Anterior cingulate cortex (tissue), 58 donors: ENCODE measurements around the gene PLN.

Source experiments
- DNase-seq, 58 donors: peaks; one replicate each; lab custom pipeline; 2025; lab: John Stamatoyannopoulos, UW

PLN gene

DNA sequence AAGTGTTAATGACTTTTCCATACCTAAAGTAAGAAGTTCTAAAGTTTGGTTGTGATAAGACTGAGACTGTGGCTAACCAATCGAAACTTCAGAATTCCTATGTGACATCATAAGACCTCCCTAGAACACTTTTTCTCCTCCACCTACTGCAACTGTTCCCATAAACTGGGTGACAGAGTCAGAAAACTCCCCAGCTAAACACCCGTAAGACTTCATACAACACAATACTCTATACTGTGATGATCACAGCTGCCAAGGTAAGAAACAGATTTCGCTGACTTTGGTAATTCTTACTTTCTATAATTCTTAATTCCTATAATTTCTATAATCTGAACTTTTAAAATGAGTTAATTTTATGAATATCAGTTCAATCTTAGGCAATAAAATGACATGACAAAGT lies at the start of gene PLN:
Gene PLN (plus strand): TSS at position 161 of the 400 bp plus-strand sequence. CDS start 10,626 bp downstream, outside the sequence.
- no peak for DNase-seq

DNA sequence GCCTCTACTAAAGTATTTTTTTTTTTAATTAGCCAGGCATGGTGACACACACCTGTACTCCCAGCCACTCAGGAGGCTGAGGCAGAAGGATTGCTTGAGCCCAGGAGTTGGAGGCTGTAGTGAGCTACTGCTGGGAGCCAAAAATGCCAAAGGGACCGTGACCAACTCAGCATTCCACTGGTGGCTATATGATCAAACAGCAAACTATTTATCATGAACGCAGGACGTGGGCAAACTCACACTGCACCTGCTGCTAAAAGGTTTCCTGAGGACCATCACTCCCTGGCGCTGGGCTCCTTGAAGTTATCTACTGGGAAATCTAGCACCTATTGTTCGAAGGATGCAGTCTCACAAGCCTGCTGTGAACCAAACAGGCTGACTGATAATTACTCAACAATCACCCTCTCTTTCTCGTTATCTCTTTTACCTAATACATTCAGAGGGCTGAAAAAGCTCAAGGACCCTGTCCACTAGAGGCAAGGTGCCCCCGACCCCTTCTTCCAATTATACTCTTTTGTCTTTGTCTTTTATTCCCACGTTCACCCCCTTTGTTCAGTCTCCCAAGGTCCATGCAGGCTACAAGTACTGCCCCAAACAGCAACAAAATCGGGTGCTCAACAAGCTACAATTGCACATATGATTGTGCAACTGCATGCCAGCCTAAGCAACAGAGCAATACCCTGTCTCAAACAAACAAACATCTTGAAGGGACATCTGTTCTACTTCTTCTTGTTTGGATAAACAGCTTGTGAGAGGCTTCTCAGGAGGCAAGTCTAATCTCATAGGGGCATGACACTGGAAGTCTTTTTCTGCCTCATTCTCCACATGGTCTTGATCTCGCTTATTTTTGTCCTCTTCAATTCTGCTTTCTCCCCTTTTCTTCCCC lies 47.7 kb upstream of the PLN start:
- DNase-seq: no peak

DNA sequence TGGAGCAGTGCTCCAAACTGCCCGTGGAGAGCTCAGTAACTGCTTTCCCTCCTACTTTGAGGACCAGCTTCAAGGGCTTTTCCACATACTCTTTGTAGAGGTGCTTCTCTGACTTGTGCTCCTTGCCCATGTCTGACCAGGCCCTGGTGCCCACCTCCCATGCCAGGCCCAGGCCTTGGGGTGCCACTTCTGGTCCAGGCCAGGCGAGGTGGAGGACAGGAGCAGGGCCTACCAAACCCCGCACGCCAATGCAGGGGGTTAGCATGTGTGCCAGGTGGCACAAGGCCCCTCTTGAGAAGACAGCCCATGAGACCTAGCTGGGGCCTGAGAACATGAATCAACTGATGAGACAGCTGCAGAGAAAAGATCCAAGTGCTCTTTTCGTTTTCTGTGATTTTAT lies 47.0 kb upstream of the PLN start:
- no peak for DNase-seq

DNA sequence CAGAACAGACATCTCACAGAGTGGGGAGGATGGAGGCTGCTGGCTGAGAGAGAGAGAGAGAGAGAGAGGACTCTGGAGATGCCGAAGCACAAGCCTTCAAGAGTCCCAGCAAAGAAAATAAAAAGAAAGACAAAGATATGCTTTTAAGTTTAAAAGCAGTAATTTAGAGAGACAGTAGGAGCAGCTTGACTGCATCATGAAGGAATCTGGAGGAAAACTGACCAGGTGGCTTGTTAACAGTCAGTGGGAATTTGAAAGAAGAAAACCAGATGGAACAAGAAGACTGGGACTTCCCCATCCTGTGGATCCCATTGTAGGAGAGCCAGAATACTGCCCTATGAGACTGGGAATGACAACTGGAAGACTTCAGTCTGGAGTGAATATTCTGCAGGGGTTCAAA lies 46.3 kb upstream of the PLN start:
- no peak for DNase-seq

DNA sequence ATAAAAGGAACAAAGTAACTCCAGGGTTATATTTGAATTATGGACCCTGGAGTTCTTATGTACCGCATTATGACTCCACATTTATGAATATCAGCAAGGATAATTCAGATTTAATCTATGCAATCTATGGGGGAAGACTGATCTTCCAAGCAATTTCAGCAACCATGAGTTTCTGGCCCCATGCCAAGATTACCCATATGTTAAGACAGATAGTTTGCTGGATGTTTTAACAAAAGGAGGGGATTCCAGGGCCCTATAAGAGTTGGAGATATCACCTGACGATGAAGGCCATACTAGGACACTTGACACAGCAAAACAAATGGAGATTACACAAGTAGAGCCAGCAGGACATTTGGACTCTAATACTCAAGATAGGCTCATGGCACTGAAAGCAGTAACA lies 45.9 kb upstream of the PLN start:
- no peak for DNase-seq

DNA sequence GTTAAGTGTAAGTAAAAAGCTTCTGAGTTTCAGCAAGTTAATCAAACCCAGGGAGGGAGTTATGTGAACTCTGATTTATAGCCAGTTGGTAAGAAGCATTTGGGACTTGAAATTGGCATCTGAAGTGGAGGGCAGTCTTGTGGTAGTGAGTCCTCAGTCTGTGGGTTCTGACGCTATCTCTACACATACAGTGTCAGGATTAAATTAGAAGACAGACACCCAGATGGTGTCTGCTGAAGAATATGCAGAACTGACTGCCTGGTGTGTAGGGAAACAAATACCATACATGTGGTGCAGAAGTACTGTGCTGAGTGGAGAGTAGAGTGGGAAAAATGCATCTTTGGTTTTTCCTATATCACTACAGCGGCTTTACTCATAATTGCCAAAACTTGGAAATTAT lies 43.5 kb upstream of the PLN start:
- DNase-seq: peak in 2 of 58 donors; percentile 2 to 15

DNA sequence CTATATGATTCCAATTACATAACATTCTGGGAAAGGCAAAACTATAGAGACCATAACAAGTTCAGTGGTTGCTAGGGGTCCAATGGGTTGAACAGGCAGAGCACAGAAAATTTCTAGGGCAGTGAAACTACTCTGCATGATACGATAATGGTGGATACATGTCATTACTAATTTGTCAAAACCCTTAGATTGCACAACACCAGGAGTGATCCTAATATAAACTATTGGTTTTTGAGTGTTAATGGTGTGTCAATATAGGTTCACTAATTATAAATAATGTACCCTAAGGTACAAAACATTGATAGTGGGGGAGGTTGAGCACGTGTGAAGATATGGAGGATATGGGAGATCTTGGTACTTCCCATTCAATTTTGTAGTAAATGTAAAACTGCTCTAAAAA lies 42.4 kb upstream of the PLN start:
- DNase-seq: no peak

DNA sequence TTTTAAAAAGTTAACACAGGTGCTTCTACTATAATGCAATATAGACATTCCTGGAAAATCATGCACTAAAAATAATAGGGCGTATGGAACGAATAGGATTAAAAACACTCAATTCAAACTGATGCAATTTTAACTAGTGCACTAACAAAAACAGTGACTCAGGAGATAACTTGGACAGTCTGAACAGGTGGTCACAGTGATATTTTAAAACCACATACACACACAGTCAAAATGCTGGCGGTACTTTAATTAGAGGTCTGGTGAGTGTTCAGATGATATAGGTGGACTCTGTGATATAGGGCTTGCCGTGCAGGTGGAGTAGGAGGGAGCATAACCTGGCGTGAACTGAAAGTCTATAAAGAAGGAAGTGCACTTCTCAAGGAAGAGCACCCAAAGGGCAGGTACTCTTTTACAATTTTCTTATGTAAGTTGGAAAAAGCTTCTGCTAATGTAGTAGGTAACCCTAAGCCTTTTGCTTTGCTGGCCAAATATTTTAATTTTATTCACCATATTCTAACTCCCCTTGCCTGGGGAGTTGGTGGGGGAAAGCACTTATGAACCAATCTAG lies 41.9 kb upstream of the PLN start:
- no peak for DNase-seq

DNA sequence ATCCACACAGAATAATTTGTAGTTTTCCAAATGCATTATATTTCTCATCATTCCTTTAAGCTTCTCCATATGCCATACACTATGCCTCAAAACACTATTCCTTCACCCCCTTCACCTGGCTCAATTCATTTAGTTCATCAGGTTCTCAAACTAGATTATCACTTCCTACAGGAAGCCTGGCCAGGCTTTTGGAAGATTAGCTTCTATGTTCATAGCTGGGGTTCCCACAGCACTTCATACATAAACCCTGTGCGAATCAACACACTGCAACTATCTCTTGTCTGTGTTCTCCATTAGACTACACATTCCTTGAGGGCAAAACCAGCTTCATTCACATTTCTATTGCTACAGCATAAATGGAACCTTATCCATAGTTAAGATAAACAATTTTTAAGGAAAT lies 40.5 kb upstream of the PLN start:
- DNase-seq: no peak

DNA sequence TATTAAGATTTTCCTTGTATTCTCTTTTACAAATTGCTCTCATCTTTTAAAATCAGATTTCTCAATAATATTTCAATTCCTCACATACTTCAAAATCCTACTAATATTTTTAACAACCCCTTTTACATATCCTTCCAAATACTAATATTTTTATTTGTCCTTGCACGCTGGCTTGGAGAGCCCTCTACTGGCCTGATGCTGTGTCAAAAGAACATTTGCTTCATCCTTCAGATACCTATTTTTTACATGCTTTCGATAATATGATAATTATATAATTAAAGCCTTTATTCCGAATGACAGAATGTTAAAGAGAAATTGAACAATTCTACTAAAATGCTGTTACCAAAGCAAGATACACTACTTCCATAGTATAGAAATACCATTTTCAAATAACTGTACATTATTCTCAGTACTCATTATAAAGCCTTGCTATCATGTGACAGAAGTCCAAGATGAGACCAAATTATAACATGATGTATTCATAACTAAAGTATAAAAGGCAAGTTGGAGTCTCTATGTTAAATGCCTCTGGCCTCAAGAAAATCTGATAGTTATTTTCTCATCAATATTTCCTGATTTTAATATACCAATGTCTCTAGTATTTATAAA lies 39.0 kb upstream of the PLN start:
- peak in 14 of 58 donors; percentile 1 to 47 (median 7) for DNase-seq

DNA sequence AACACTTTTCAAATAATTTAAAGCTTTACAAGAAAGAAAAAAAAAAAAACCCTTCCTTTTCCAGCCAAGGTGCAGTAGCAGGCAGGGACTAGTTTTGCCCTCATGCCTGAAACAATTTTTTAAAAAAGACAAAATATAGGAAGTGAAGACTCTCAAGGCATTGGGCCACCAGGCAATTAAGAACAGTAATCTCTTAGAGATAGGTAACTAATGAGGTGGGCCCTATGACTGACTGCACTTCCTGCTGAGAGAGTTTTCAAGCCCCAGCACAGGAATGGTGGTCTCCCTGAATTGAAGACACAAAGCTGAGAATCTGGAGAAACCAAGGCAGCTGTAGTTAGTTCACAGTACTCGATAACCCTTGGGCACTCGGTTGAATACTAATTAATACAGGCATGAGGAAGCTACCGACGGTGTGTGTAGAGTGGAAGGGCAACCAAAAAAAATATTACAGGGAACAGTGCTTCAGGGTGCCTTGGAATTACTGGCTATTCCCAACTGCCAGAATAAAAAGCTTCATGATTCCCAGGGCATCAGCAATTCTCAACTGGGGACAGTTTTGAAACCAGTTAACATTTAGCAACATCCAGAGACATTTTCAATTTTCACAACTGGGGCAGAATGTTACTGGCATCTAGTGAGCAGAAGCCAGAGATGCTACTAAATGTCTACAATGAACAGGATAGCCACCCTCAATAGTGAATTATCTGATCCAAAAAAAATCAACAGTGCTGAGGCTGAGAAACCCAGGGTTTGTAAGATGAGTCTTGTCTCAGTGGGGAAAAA lies 36.0 kb upstream of the PLN start:
- DNase-seq: no peak

DNA sequence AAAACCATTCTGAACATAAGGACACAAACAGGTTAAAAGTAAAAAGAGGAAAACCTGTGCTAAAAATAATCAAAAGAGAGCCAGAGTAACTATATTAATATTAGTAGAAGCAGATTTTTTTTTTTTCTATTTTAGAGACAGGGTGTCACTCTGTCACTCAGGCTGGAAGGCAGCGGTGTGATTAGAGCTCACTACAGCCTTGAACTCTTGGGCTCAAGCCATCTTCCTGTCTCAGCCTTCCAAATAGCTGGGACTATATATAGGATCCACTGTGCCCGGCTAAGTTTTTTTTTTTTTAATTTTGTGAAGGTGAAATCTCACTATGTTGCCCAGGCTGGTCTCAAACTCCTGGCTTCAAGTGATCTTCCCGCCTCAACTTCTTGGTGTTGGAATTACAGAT lies 33.4 kb upstream of the PLN start:
- DNase-seq: no peak

DNA sequence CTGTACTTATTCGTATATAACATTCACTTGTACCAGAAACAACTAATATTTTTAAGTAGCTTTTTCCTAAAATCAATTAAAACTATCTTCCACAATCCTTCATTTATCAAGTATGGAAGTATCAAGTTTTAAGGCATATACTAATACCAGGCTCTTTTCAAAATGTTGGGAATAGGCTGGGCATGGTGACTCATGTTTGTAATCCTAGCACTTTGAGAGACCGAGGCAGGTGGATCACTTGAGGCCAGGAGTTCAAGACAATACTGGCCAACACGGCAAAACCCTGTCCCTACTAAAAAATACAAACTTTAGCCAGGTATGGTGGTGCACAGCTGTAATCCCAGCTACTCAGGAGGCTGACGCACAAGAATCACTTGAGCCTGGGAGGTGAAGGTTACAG lies 25.7 kb upstream of the PLN start:
- DNase-seq: no peak

DNA sequence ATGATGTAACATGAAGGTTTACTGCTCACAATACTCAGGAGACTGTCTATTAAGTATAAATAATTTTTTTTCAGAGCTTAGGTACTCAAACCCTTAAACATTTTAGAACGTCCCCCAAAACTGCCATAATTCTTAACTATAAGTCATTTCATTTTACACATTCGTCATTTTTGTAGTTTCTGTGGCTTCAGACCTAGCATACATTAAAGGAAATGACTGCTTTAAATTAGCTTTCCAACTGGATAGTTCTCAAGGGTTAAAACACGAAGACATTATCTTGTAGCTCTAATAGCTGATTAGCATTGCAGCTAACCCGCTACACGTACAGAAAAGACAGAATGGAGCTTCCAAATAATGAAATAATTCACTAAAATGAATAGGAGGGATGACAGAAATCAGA lies 24.9 kb upstream of the PLN start:
- DNase-seq: no peak

DNA sequence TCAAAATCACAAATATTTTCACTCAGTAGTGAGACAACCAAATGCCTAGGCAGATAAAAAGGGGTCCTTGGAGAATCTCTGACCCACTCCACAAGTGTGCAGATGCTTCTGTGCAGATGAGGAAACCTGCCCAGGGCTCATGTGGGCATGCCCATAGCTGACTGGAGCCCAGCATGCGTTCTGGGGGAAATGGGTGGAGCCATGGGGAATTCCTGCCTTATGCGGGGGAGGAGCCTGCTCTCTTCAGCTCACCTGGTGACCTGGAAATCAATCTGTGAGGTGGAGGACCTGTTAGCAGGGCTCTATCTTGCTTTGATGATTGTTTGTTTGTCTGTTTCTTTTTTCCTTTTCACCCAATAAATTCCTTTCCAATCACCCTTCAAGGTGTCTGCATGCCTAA lies 23.4 kb upstream of the PLN start:
- DNase-seq: no peak

DNA sequence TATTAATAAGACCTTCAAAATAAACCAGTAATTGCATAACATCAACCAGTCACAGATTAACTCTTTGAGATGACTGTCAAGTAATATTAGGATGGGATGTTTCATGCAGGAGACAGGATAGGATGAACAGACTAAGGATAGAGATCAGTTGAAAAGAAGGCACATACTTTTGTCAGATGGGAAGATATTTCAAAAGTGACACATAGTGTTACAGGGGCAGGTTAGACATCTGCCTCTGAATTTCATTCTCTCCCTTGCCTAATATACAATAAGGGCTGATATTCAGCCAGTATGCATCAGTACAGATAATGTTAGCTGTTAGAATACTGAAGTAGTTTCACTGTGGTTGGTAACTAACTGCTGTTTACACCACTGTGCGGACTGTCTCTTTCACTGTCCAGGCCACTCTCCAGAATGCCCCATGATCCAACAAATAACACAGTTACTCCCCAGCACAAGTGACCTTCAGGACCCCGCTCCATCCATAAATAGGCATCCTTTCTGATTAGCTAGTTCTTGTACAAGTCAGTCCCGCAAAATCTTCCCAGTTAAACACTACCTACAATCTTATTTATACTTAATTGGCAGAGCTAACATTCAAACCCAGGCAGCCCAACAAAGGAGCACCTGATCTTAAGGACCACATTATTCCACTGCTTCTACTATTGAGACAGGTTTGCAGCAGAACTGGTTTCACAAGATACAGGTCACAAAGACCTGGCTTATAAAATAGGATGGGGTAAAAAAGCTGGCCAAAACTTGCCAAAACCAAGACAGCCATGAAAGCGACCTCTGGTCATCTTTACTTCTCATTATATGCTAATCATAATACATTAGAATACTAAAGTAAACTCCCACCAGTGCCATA lies 21.9 kb upstream of the PLN start:
- DNase-seq: no peak

DNA sequence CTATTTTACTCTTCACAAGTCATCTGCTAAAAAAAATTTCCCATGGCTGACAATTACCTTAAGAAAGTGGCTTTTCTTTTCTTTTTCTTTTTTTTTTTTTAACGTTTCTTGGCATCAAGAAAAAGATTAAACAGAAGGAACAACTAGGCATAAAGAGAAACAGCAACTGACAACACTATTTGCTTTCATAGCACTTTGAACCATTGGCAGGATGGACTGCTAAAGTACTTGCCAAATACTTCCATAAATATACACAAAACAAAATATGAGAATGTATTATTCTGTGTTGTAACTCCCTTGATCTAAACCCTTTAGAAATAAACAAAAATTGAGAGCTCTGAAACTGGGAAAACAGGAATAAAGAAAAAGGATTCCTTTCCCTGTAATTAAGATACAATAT lies 20.0 kb upstream of the PLN start:
- no peak for DNase-seq

DNA sequence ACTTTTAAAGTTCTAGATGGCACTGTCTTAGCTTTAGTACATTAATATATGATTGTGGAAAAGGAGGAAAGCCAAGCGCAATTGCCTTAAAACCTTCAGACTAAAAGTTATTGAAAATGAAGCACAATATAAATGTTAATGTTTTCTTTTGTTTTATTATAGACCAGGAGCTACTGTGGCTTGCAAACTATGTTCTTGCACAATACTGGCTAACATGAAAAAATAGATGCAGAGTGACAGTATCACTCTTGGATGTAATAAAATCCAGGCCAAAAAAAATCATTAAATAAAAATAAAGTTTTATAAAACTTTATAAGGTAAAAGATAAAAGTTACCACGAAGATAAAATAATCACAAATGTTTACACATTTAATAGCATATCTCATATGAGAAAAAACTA lies 18.3 kb upstream of the PLN start:
- DNase-seq: no peak

DNA sequence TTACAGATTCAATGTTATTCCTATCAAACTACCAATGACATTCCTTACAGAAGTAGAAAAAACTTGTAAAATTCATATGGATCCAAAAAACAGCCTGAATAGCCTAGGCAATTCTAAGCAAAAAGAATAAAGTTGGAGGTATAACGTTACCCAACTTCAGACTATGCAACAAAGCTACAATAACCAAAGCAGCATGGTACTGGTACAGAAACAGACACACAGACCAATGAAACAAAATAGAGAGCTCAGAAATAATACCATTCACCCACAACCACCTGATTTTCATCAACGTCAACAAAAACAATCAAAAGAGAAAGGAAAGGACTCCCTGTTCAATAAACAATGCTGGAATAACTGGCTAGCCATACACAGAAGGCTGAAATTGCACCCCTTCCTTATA lies 17.2 kb upstream of the PLN start:
- no peak for DNase-seq

DNA sequence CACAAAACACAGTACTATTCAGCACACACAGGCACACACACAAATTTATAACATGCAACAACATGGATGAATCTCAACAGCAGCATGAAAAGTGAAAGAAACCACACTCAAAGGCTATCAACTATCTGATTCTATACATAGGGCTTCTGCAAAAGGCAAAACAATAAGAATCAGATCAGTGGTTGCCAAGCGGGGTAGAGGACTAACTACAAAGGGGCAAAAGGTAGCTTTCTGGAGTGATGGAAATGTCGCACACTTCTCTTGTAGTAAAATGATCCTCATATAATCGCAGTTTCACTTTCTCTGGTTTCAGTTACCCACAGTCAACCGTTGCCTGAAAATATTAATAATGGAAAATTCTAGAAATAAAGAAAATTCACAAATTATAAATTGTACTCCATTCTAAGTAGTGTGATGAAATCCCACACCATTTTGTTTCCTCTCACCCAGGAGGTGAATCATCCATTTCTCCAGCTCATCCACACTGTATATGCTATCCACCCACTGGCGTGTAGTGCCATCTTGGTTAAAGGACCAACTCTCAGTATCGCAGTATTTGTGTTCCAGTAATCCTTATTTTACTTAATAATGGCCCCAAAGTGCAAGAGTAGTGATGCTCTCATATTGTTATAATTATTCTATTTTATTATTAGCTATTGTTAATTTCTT lies 12.8 kb upstream of the PLN start:
- DNase-seq: no peak
